ENCODE measurements around the gene GRB7. TPM values are rescaled to one million over a fixed set of nuclear protein-coding genes. Genes with fewer than 3 reads are reported as not detected.

Gene GRB7
- total and polyA plus RNA-seq, 4 experiments from 2014 or later, result not detected

DNA sequence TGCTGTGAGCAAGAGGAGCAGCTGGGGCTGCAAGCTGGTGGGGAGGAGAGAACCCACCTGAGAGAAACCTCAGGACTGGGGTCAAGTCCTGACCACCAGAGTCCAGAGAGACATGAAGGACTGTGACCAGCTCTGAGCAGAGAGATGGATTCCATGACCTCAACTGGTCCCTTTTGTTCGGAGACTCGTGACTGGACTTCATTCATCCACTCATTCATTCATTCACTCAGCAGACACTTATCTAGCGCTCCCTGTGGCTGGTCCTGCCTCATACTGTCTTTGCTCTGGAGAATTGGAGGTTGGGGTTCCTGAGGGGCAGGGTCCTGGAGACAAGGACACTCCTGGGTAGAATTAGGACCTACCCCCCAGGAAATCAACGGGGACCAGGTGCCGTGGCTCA, 33.8 kb upstream of the GRB7 start:
- no peak overlapping the region for H3K27ac ChIP-seq (ENCODE audit: low read depth, low read length)
- intact Hi-C loops (cut with micrococcal nuclease), result no loop called here
- ChIA-PET CTCF (ENCODE audit: partially characterized antibody) (no interaction called here), POLR2A (ENCODE audit: partially characterized antibody) (interaction anchor here (1.0 kb wide), 1 partner anchor 16 kb away, joined by 5 read pairs; the partner anchor contains the start of gene PGAP3)
- H3K9me3 ChIP-seq (ENCODE audit: control insufficient read depth in 1 of 2, low read length in 2 of 2), result no peaks in the 10 kb centered on the region
- no peak overlapping the region for H3K4me3 ChIP-seq (ENCODE audit: low read length in 2 of 2)
- no peak for DNase-seq
- no peak overlapping the region for H3K4me3 Mint-ChIP-seq
- no peaks in the 10 kb centered on the region for H3K36me3 ChIP-seq (ENCODE audit: insufficient read depth, low read length)
- H3K4me1 Mint-ChIP-seq, result peaks cover 13 to 41% (median 27%) of the 10 kb centered on the region in 4 donors
- no peaks in the 10 kb centered on the region for H3K36me3 Mint-ChIP-seq
- H3K27me3 Mint-ChIP-seq, result peaks cover 18 to 26% of the 10 kb centered on the region in 2 donors
- H3K9me3 Mint-ChIP-seq, result no peaks in the 10 kb centered on the region
- no peaks in the 10 kb centered on the region for H3K27me3 ChIP-seq (ENCODE audit: insufficient read depth, low read length)
- H3K27ac Mint-ChIP-seq, result no peak overlapping the region
- H3K4me1 ChIP-seq (ENCODE audit: insufficient read depth, low read length), result peaks cover 20% of the 10 kb centered on the region

DNA sequence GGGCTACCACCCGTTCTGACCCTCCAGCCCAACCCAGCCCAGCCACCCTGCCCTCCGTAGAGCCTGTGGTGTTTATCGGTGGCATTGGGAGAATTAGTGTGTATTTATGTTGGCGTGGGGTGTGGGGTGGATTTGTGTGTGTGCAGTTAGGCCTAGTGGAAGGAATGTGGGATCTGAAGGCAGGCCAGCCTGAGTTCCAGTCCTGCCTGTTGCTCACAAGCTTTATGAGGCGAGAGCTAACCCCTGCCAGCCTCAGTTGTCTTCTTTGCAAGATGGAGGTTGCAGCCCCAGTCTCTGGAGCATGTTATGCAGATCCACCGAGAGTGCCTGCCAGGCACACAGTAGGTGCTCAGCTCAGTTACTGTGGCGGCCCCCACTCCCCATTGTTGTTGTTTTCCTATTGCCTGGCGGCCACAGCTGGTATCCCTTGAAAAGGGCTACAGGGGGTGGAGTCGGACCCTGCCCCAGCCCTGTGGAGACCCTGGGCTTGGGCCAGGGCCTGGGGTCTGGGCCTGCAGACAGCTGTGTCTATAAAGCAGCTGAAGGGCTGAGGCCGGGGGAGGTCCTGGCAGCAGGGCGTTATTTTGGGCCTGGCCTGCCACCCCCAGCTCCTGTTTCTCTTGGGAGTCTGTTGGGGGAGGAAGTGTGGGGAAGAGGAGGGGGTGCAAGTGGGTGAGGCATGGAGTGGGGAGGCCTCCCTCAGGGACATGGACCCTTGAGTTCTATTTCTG, 32.8 kb upstream of the GRB7 start:
- Histone ChIP-seq H3K36me3 (ENCODE audit: insufficient read depth, low read length) (no peaks in the 10 kb centered on the region), H3K4me1 (ENCODE audit: insufficient read depth, low read length) (peaks cover 20% of the 10 kb centered on the region), H3K9me3 (ENCODE audit: control insufficient read depth in 1 of 2, low read length in 2 of 2) (no peaks in the 10 kb centered on the region), H3K27me3 (ENCODE audit: insufficient read depth, low read length) (no peaks in the 10 kb centered on the region), H3K4me3 (ENCODE audit: low read length in 2 of 2) (no peak overlapping the region), H3K27ac (ENCODE audit: low read depth, low read length) (no peak overlapping the region)
- DNase-seq, result no peak
- POLR2A ChIA-PET (ENCODE audit: partially characterized antibody), result interaction anchor here (1.0 to 1.2 kb wide), 2 partner anchors 25 to 48 kb away, joined by 3 read pairs; no protein-coding TSS in a partner anchor
- no peak overlapping the region for H3K4me3 Mint-ChIP-seq
- peaks cover 12 to 17% of the 10 kb centered on the region in 2 donors for H3K27me3 Mint-ChIP-seq
- H3K27ac Mint-ChIP-seq, result no peak overlapping the region
- H3K9me3 Mint-ChIP-seq, result no peaks in the 10 kb centered on the region
- no peaks in the 10 kb centered on the region for H3K36me3 Mint-ChIP-seq
- CTCF ChIA-PET (ENCODE audit: partially characterized antibody), result interaction anchor here (0.6 to 1.0 kb wide), 2 partner anchors 25 to 48 kb away, joined by 3 read pairs; partner anchors contain the start of gene MIEN1
- H3K4me1 Mint-ChIP-seq, result peaks cover 10 to 35% (median 24%) of the 10 kb centered on the region in 4 donors
- intact Hi-C loops (cut with micrococcal nuclease), result no loop called here

GRCh38 chr17:39705786-39706348, 31.9 kb upstream of the GRB7 start:
- intact Hi-C loops (cut with micrococcal nuclease), result no loop called here
- H3K36me3 ChIP-seq (ENCODE audit: insufficient read depth, low read length), result no peaks in the 10 kb centered on the region
- Mint-ChIP-seq H3K36me3 (no peaks in the 10 kb centered on the region), H3K27me3 (peaks cover 8 to 13% of the 10 kb centered on the region in 2 donors), H3K9me3 (no peaks in the 10 kb centered on the region), H3K4me3 (no peak overlapping the region), H3K27ac (peak overlapping the region in 1 of 7 donors; percentile 70), H3K4me1 (peaks cover 10 to 35% (median 22%) of the 10 kb centered on the region in 4 donors)
- H3K9me3 ChIP-seq (ENCODE audit: control insufficient read depth in 1 of 2, low read length in 2 of 2), result no peaks in the 10 kb centered on the region
- ChIA-PET POLR2A (ENCODE audit: partially characterized antibody) (interaction anchor here (1.2 to 1.9 kb wide), 2 partner anchors 24 to 47 kb away, joined by 3 to 10 read pairs; partner anchors contain the start of gene MIEN1), CTCF (ENCODE audit: partially characterized antibody) (interaction anchor here (1.0 kb wide), 1 partner anchor 24 kb away, joined by 3 read pairs; the partner anchor contains the start of gene MIEN1)
- peaks cover 20% of the 10 kb centered on the region for H3K4me1 ChIP-seq (ENCODE audit: insufficient read depth, low read length)
- H3K4me3 ChIP-seq (ENCODE audit: low read length in 2 of 2), result no peak overlapping the region
- H3K27ac ChIP-seq (ENCODE audit: low read depth, low read length), result no peak overlapping the region
- H3K27me3 ChIP-seq (ENCODE audit: insufficient read depth, low read length), result no peaks in the 10 kb centered on the region
- no peak for DNase-seq

DNA sequence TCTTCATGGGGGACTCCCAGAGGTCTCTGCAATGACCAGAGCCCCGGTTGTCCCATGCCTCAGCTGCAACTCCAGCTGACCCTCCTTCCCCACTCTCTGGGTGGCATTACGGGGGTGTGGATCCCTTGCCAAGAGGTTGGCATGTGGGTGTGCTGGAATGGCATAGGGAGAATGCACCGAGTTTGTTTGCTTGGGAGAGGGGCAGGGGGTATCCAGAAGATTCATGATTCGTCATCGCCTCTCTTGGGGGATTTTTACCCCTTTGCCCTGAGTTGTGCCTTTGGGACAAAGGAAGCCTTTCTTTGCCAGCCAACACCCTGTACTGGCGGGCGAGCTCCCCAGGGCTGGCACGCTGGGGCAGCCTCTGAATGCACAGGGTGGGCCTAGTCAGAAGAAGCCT, 31.4 kb upstream of the GRB7 start:
- Histone ChIP-seq H3K4me3 (ENCODE audit: low read length in 2 of 2) (no peak overlapping the region), H3K36me3 (ENCODE audit: insufficient read depth, low read length) (no peaks in the 10 kb centered on the region), H3K4me1 (ENCODE audit: insufficient read depth, low read length) (peaks cover 20% of the 10 kb centered on the region), H3K27ac (ENCODE audit: low read depth, low read length) (no peak overlapping the region), H3K27me3 (ENCODE audit: insufficient read depth, low read length) (no peaks in the 10 kb centered on the region), H3K9me3 (ENCODE audit: control insufficient read depth in 1 of 2, low read length in 2 of 2) (no peaks in the 10 kb centered on the region)
- Mint-ChIP-seq H3K27ac (peak overlapping the region in 1 of 7 donors; percentile 12), H3K27me3 (peaks cover 3 to 8% of the 10 kb centered on the region in 2 donors), H3K36me3 (no peaks in the 10 kb centered on the region), H3K4me1 (peaks cover 8 to 35% (median 19%) of the 10 kb centered on the region in 4 donors), H3K4me3 (peak overlapping the region in 1 of 8 donors; percentile 30), H3K9me3 (no peaks in the 10 kb centered on the region)
- ChIA-PET POLR2A (ENCODE audit: partially characterized antibody) (interaction anchor here (1.2 to 1.9 kb wide), 2 partner anchors 24 to 47 kb away, joined by 3 to 10 read pairs; partner anchors contain the start of gene MIEN1), CTCF (ENCODE audit: partially characterized antibody) (interaction anchor here (1.3 kb wide), 1 partner anchor 24 kb away, joined by 4 read pairs; no protein-coding TSS in a partner anchor)
- intact Hi-C loops (cut with micrococcal nuclease), result no loop called here
- no peak for DNase-seq

DNA sequence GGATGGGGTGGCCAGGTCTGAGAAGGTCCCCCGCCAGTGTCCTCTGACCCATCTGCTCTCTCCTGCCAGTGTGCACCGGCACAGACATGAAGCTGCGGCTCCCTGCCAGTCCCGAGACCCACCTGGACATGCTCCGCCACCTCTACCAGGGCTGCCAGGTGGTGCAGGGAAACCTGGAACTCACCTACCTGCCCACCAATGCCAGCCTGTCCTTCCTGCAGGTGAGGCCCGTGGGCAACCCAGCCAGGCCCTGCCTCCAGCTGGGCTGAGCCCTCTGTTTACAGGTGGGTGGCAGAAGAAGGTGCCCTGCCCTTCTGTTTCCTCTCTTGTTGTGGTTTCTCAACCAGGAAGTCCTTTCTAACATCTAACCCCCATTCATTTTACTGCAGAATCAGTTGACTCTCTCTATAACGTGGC, 30.8 kb upstream of the GRB7 start:
- Mint-ChIP-seq H3K27ac (peak overlapping the region; percentile 25 to 81 (median 62)), H3K36me3 (no peaks in the 10 kb centered on the region), H3K9me3 (no peaks in the 10 kb centered on the region), H3K4me1 (peaks cover 8 to 35% (median 18%) of the 10 kb centered on the region in 4 donors), H3K27me3 (peaks cover 0 to 4% of the 10 kb centered on the region in 2 donors), H3K4me3 (peak overlapping the region in 7 of 8 donors; percentile 14 to 80 (median 40))
- no peaks in the 10 kb centered on the region for H3K36me3 ChIP-seq (ENCODE audit: insufficient read depth, low read length)
- H3K27ac ChIP-seq (ENCODE audit: low read depth, low read length), result no peak overlapping the region
- CTCF ChIA-PET (ENCODE audit: partially characterized antibody), result interaction anchor here (1.3 to 1.4 kb wide), 2 partner anchors 24 to 52 kb away, joined by 4 read pairs; no protein-coding TSS in a partner anchor
- DNase-seq, result peak in 4 of 5 donors; percentile 24 to 36 (median 32)
- no peaks in the 10 kb centered on the region for H3K9me3 ChIP-seq (ENCODE audit: control insufficient read depth in 1 of 2, low read length in 2 of 2)
- intact Hi-C loops (cut with micrococcal nuclease), result no loop called here
- POLR2A ChIA-PET (ENCODE audit: partially characterized antibody), result interaction anchor here (1.9 kb wide), 1 partner anchor 23 kb away, joined by 10 read pairs; the partner anchor contains the start of gene MIEN1
- no peak overlapping the region for H3K4me3 ChIP-seq (ENCODE audit: low read length in 2 of 2)
- no peaks in the 10 kb centered on the region for H3K27me3 ChIP-seq (ENCODE audit: insufficient read depth, low read length)
- H3K4me1 ChIP-seq (ENCODE audit: insufficient read depth, low read length), result peaks cover 20% of the 10 kb centered on the region

DNA sequence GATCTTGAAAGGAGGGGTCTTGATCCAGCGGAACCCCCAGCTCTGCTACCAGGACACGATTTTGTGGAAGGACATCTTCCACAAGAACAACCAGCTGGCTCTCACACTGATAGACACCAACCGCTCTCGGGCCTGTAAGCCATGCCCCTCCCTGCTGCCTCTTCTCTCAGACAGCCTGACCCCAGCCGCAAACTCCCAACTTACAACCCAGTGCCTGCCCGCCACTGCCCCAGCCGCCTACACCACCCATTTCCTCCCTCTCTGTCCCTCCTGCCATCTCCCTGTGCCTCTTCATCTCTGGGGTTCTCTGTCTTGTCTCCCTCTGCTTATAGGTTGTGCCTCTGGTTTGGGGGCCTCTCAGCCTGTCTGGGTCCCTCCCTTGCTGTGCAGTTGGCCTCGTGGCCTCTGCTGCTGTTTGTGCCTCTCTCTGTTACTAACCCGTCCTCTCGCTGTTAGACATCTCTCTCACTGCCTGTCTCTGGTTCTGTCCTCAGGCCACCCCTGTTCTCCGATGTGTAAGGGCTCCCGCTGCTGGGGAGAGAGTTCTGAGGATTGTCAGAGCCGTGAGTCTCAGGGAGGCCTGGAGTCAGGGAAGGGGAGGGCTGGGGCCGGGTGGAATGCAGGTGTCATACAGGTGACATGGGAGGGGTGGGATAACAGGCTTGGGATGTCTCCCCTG, 28.3 kb upstream of the GRB7 start:
- CTCF ChIA-PET (ENCODE audit: partially characterized antibody), result no interaction called here
- Mint-ChIP-seq H3K4me1 (peaks cover 8 to 32% (median 15%) of the 10 kb centered on the region in 4 donors), H3K36me3 (no peaks in the 10 kb centered on the region), H3K27ac (peak overlapping the region in 3 of 7 donors; percentile 43 to 85 (median 84)), H3K4me3 (peak overlapping the region in 1 of 8 donors; percentile 29), H3K27me3 (no peaks in the 10 kb centered on the region), H3K9me3 (no peaks in the 10 kb centered on the region)
- Histone ChIP-seq H3K27ac (ENCODE audit: low read depth, low read length) (no peak overlapping the region), H3K36me3 (ENCODE audit: insufficient read depth, low read length) (no peaks in the 10 kb centered on the region), H3K4me1 (ENCODE audit: insufficient read depth, low read length) (peaks cover 20% of the 10 kb centered on the region), H3K4me3 (ENCODE audit: low read length in 2 of 2) (no peak overlapping the region), H3K27me3 (ENCODE audit: insufficient read depth, low read length) (no peaks in the 10 kb centered on the region), H3K9me3 (ENCODE audit: control insufficient read depth in 1 of 2, low read length in 2 of 2) (no peaks in the 10 kb centered on the region)
- POLR2A ChIA-PET (ENCODE audit: partially characterized antibody), result interaction anchor here (1.1 kb wide), 1 partner anchor 21 kb away, joined by 3 read pairs; the partner anchor contains the start of gene PGAP3
- intact Hi-C loops (cut with micrococcal nuclease), result no loop called here
- DNase-seq, result no peak
